T-cell (primary cell): ENCODE data around the gene RBP2. TPM values are rescaled to one million over a fixed set of nuclear protein-coding genes. Genes with fewer than 3 reads are reported as not detected.
A peak's percentile ranks its signal among the peaks of the same experiment; 100 is the strongest.

Experiments used
- ATAC-seq, 4 experiments: fragments of 200-7000 bp in 3 of 4; fragments of 150-1000 bp in 1 of 4; cut with Tn5 transposase; replicated peaks in 1 of 4; 1 replicate in 3 of 4; 2 replicates in 1 of 4; pipeline ENCODE4 v1.10.0; 2021; ENCODE audit warnings: moderate library complexity in 3 of 4, mild to moderate bottlenecking in 2 of 4, moderate number of reproducible peaks in 1 of 4
- CTCF ChIA-PET, 2 donors: fragments of 300-600 bp; sonication (Branson Sonifier 250); formaldehyde crosslinking; loops; one replicate each; lab custom pipeline; 2022; ENCODE audit warnings: antibody characterized with exemption in 2 of 2; lab: Charles Lee
- POLR2A ChIA-PET, 2 donors: fragments of 300-600 bp; sonication (Branson Sonifier 250); formaldehyde crosslinking; loops; one replicate each; lab custom pipeline; 2022; ENCODE audit warnings: antibody characterized with exemption in 2 of 2; lab: Charles Lee
- DNase-seq, 35 experiments: peaks; one replicate each; pipeline versions ENCODE4 v3.0.0 to v3.0.0-alpha.2; 2013 to 2023
- H3K27ac ChIP-seq: one replicate; pipeline ENCODE4 v1.5.1; 2013; ENCODE audit warnings: low read length
- H3K27me3 ChIP-seq, 2 experiments: replicated peaks in 1 of 2; 1 replicate in 1 of 2; 2 replicates in 1 of 2; pipeline versions ENCODE4 v1.6.1 to v1.7.0; 2013; ENCODE audit warnings: low read length in 1 of 2, mixed read lengths in 1 of 2; ENCODE audit not compliant: control insufficient read depth in 2 of 2, insufficient read depth in 2 of 2; ENCODE audit errors: extremely low read depth in 1 of 2
- H3K36me3 ChIP-seq, 2 donors: 1 replicate in 1 of 2; 2 replicates in 1 of 2; pipeline versions ENCODE4 v1.6.1 to v1.7.0; 2013; ENCODE audit warnings: low read length in 1 of 2; ENCODE audit not compliant: control insufficient read depth in 2 of 2, insufficient read depth in 1 of 2; ENCODE audit errors: extremely low read depth in 1 of 2
- H3K4me1 ChIP-seq, 2 experiments: 1 replicate in 1 of 2; 2 replicates in 1 of 2; pipeline versions ENCODE4 v1.6.1 to v1.7.0; 2013; ENCODE audit warnings: low read length in 2 of 2, mixed read lengths in 1 of 2; ENCODE audit not compliant: insufficient read depth in 2 of 2, control insufficient read depth in 1 of 2; ENCODE audit errors: extremely low read depth in 1 of 2
- H3K4me3 ChIP-seq, 2 donors: 1 replicate in 1 of 2; 2 replicates in 1 of 2; pipeline versions ENCODE4 v1.5.1 to v1.7.0; 2013; ENCODE audit warnings: mild to moderate bottlenecking in 2 of 2, low read length in 1 of 2, moderate library complexity in 1 of 2; ENCODE audit not compliant: control insufficient read depth in 1 of 2; ENCODE audit errors: extremely low read depth in 1 of 2
- H3K9me3 ChIP-seq: 2 replicates; pipeline ENCODE4 v1.7.0; 2013
- H3K27ac Mint-ChIP-seq, 2 donors: one replicate each; pipeline ENCODE4 v1.8.0; 2020 to 2021; ENCODE audit warnings: mild to moderate bottlenecking in 2 of 2, mixed read lengths in 2 of 2
- H3K27me3 Mint-ChIP-seq, 2 donors: one replicate each; pipeline ENCODE4 v1.8.0; 2021 to 2022; ENCODE audit warnings: mixed read lengths in 2 of 2
- H3K36me3 Mint-ChIP-seq: one replicate; pipeline ENCODE4 v1.8.0; 2021; ENCODE audit warnings: mixed read lengths
- H3K4me1 Mint-ChIP-seq, 3 donors: one replicate each; pipeline ENCODE4 v1.8.0; 2020 to 2022; ENCODE audit warnings: mixed read lengths in 3 of 3, mild to moderate bottlenecking in 1 of 3
- H3K4me3 Mint-ChIP-seq, 3 donors: one replicate each; pipeline ENCODE4 v1.8.0; 2020 to 2022; ENCODE audit warnings: mild to moderate bottlenecking in 3 of 3, mixed read lengths in 3 of 3, moderate library complexity in 3 of 3
- H3K9me3 Mint-ChIP-seq, 3 donors: one replicate each; pipeline ENCODE4 v1.8.0; 2020 to 2022; ENCODE audit warnings: mixed read lengths in 3 of 3
- WGBS: methylation state at CpG from one replicate; pipeline ENCODE4 v1.1.5; 2013; ENCODE audit warnings: missing lambda C conversion rate; ENCODE audit not compliant: insufficient coverage; 5-methylcytosine and 5-hydroxymethylcytosine counted together
- total RNA-seq, 35 experiments: library from RNA in 6 of 35; stranded (reverse) in 6 of 35; fragments of 120-200 nt in 1 of 35; gene quantifications; one replicate each; pipeline versions ENCODE4 v1.2.1 to v1.2.4 and lab custom pipeline; 2013 to 2026

Gene RBP2
- total RNA-seq, 5 donors from 2014 or later (not counting 1 experiment from before 2014, with no cell fraction given) = not detected

DNA sequence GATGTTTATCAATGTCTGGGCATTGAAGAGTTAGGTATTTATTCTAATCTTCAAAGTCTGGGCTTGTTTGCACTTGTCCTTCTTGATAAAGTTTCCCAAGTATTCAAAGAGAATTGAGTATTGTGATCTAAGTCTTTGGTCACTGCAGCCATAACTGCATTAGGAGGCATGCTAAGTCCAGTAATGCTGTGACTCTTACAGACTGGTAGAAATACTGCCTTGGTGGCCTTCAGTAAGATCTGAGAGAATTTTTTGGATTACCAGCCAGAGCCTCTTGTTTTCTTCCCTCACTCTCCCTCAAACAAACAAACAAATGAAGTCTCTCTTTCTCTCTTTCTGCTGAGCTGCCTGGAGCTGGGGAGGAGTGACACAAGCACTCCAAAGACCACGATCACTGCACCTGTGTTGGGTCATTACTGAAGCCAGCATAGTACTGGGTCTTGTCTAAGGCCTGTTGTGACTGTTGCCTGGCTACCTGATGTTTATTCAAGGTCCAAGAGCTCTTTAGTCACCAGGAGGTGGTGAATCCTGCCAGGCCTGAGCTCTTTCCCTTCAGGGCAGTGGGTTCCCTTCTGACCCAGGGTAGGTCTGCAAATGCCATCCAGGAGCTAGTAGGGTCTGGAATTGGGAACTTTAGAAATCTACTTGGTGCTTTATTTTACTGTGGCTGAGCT is 14.8 kb upstream of the RBP2 start:
- no peaks in the 10 kb centered on the region for H3K36me3 ChIP-seq
- H3K36me3 Mint-ChIP-seq = peaks cover 29% of the 10 kb centered on the region
- no peak overlapping the region for H3K4me3 Mint-ChIP-seq
- no peaks in the 10 kb centered on the region for H3K4me1 Mint-ChIP-seq
- DNase-seq (no peak), ATAC-seq (no peak)
- ChIA-PET POLR2A (interaction anchor here in 1 of 2 donors (0.6 kb wide), 1 partner anchor 1172 kb away, joined by 3 read pairs; no protein-coding TSS in a partner anchor), CTCF (no interaction called here)
- H3K9me3 Mint-ChIP-seq = peaks cover 18 to 41% (median 31%) of the 10 kb centered on the region in 3 donors
- H3K9me3 ChIP-seq = no peaks in the 10 kb centered on the region
- peaks cover 4 to 9% of the 10 kb centered on the region in 2 donors for H3K27me3 Mint-ChIP-seq
- 40% methylated on average over 1 of the region's 1 CpG for WGBS
- no peaks in the 10 kb centered on the region for H3K27me3 ChIP-seq
- H3K4me1 ChIP-seq = no peaks in the 10 kb centered on the region
- no peak overlapping the region for H3K4me3 ChIP-seq
- no peak overlapping the region for H3K27ac Mint-ChIP-seq
- no peak overlapping the region for H3K27ac ChIP-seq

GRCh38 chr3:139482206-139482605 is 5.9 kb upstream of the RBP2 start:
- ATAC-seq (no peak), DNase-seq (no peak)
- no peaks in the 10 kb centered on the region for H3K36me3 ChIP-seq
- ChIA-PET POLR2A (no interaction called here), CTCF (no interaction called here)
- Mint-ChIP-seq H3K36me3 (no peaks in the 10 kb centered on the region), H3K9me3 (no peaks in the 10 kb centered on the region), H3K4me1 (no peaks in the 10 kb centered on the region), H3K27me3 (no peaks in the 10 kb centered on the region), H3K4me3 (no peak overlapping the region), H3K27ac (no peak overlapping the region)
- no peak overlapping the region for H3K27ac ChIP-seq
- H3K4me1 ChIP-seq = no peaks in the 10 kb centered on the region
- no CpG with 5 or more reads among the region's 1 CpG for WGBS
- H3K9me3 ChIP-seq = no peaks in the 10 kb centered on the region
- H3K27me3 ChIP-seq = no peaks in the 10 kb centered on the region
- H3K4me3 ChIP-seq = no peak overlapping the region

DNA sequence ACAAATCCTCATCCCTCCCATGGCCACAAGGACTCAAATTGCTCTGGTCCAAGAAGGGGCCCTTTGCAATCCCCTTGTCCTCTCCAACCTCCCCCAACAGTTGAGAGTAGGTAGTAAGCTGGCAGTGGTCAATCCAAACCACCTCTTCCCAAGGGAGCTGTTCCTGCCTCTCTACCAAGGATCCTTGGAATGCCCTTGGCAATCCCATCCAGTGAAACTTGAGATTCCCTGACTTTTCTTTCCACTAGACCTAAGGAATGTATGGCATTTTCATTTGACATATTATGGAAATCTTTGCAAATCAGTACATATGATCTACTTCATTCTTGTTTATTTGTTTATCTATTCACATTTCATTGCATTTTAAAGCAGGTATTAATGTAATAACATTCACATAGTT is 4.8 kb upstream of the RBP2 start:
- Mint-ChIP-seq H3K4me3 (no peak overlapping the region), H3K27ac (no peak overlapping the region), H3K4me1 (no peaks in the 10 kb centered on the region), H3K27me3 (no peaks in the 10 kb centered on the region), H3K36me3 (no peaks in the 10 kb centered on the region), H3K9me3 (no peaks in the 10 kb centered on the region)
- ATAC-seq = no peak
- no peak for DNase-seq
- ChIA-PET POLR2A (no interaction called here), CTCF (no interaction called here)
- Histone ChIP-seq H3K27ac (no peak overlapping the region), H3K36me3 (no peaks in the 10 kb centered on the region), H3K27me3 (no peaks in the 10 kb centered on the region), H3K9me3 (no peaks in the 10 kb centered on the region), H3K4me3 (no peak overlapping the region), H3K4me1 (no peaks in the 10 kb centered on the region)

GRCh38 chr3:139480585-139480984 is 4.3 kb upstream of the RBP2 start:
- Histone ChIP-seq H3K36me3 (no peaks in the 10 kb centered on the region), H3K27ac (no peak overlapping the region), H3K27me3 (no peaks in the 10 kb centered on the region), H3K4me3 (no peak overlapping the region), H3K4me1 (no peaks in the 10 kb centered on the region), H3K9me3 (no peaks in the 10 kb centered on the region)
- no peak for DNase-seq
- Mint-ChIP-seq H3K27ac (no peak overlapping the region), H3K4me3 (no peak overlapping the region), H3K4me1 (no peaks in the 10 kb centered on the region), H3K9me3 (no peaks in the 10 kb centered on the region), H3K27me3 (no peaks in the 10 kb centered on the region), H3K36me3 (no peaks in the 10 kb centered on the region)
- CTCF ChIA-PET = no interaction called here
- ATAC-seq = peak in 1 of 4 experiments; percentile 24
- POLR2A ChIA-PET = interaction anchor here in 1 of 2 donors (0.5 kb wide), 1 partner anchor 395 kb away, joined by 7 read pairs; no protein-coding TSS in a partner anchor
- WGBS = 100% methylated on average over 2 of the region's 3 CpGs

GRCh38 chr3:139477710-139478640 is 1.7 kb upstream of the RBP2 start:
- Mint-ChIP-seq H3K27me3 (no peaks in the 10 kb centered on the region), H3K36me3 (no peaks in the 10 kb centered on the region), H3K4me3 (no peak overlapping the region), H3K4me1 (no peaks in the 10 kb centered on the region), H3K27ac (no peak overlapping the region), H3K9me3 (no peaks in the 10 kb centered on the region)
- Histone ChIP-seq H3K27ac (no peak overlapping the region), H3K4me3 (no peak overlapping the region), H3K9me3 (no peaks in the 10 kb centered on the region), H3K27me3 (peaks cover 0 to 3% of the 10 kb centered on the region in 2 experiments), H3K36me3 (no peaks in the 10 kb centered on the region), H3K4me1 (no peaks in the 10 kb centered on the region)
- 69% methylated on average over 2 of the region's 3 CpGs for WGBS
- DNase-seq = no peak
- ATAC-seq = no peak
- ChIA-PET CTCF (no interaction called here), POLR2A (no interaction called here)

DNA sequence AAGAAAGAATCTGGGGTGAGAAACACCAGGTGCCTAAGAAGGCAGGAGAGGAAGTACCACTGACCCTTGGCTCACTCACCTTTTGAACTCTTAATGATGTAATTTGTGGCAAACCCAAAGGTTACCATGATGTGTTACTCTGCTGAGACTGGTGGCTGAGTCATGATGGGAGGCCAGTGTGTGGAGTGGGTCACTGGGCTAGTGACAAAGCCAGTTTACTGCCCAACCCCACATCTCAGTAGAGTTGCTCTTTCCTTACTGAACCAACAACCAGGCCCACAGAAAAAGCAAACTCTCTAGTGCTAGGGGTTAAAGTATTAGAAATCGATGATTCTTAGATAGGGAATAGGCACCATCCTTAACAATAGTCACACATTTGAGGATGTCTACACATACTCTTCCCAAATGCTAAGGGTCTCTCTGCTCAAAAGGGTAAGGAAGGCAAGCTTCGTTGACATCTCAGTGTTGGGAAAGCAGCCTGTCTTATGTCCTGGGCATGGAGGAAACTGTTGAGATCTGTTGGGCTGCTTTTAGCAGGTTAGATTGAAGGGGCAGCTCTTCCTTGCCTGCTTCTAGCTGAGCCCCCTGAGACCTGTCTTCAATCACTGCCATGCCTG is 3.1 kb downstream of the RBP2 start:
- H3K36me3 ChIP-seq = no peaks in the 10 kb centered on the region
- no peaks in the 10 kb centered on the region for H3K9me3 Mint-ChIP-seq
- no CpG with 5 or more reads among the region's 2 CpGs for WGBS
- DNase-seq (no peak), ATAC-seq (no peak)
- H3K4me3 ChIP-seq = no peak overlapping the region
- H3K27me3 Mint-ChIP-seq = no peaks in the 10 kb centered on the region
- H3K4me1 ChIP-seq = no peaks in the 10 kb centered on the region
- H3K27ac ChIP-seq = no peak overlapping the region
- H3K4me3 Mint-ChIP-seq = no peak overlapping the region
- H3K4me1 Mint-ChIP-seq = no peaks in the 10 kb centered on the region
- peaks cover 0 to 3% of the 10 kb centered on the region in 2 experiments for H3K27me3 ChIP-seq
- ChIA-PET POLR2A (no interaction called here), CTCF (no interaction called here)
- H3K27ac Mint-ChIP-seq = no peak overlapping the region
- no peaks in the 10 kb centered on the region for H3K36me3 Mint-ChIP-seq
- no peaks in the 10 kb centered on the region for H3K9me3 ChIP-seq
